ENCODE measurements around the gene PRICKLE1. TPM values are rescaled to one million over a fixed set of nuclear protein-coding genes. Genes with fewer than 3 reads are reported as not detected.

PRICKLE1 gene
- total RNA-seq, 6 experiments from 2014 or later: 3.7 to 10.0 (median 8.6) TPM

DNA sequence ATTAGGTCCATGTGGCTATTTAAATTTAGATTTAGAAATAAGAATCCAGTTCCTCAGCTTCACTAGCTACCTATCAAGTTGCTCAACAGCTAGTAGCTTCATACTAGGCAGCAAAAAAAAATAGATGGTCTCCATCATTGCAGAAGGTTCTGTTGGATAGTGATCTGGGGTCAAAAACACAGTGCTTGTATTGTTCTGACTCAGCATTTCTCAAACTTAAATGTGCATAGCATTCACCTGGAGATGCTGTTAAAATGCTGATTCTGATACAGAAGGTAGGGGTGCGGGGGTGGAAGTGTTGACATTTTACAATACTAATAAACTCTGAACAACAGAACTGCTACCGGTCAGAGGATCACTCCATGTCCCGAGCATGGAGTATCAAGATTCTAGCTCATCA, 51.3 kb downstream of the PRICKLE1 start:
- Mint-ChIP-seq H3K4me1 (ENCODE audit: low read depth) (no peaks in the 10 kb centered on the region), H3K4me3 (no peak overlapping the region), H3K27ac (no peak overlapping the region), H3K36me3 (ENCODE audit: low read depth) (no peaks in the 10 kb centered on the region), H3K27me3 (ENCODE audit: insufficient read depth) (peaks cover 4% of the 10 kb centered on the region), H3K9me3 (no peaks in the 10 kb centered on the region)
- no peak for DNase-seq
- TF ChIP-seq, protein P1, sequence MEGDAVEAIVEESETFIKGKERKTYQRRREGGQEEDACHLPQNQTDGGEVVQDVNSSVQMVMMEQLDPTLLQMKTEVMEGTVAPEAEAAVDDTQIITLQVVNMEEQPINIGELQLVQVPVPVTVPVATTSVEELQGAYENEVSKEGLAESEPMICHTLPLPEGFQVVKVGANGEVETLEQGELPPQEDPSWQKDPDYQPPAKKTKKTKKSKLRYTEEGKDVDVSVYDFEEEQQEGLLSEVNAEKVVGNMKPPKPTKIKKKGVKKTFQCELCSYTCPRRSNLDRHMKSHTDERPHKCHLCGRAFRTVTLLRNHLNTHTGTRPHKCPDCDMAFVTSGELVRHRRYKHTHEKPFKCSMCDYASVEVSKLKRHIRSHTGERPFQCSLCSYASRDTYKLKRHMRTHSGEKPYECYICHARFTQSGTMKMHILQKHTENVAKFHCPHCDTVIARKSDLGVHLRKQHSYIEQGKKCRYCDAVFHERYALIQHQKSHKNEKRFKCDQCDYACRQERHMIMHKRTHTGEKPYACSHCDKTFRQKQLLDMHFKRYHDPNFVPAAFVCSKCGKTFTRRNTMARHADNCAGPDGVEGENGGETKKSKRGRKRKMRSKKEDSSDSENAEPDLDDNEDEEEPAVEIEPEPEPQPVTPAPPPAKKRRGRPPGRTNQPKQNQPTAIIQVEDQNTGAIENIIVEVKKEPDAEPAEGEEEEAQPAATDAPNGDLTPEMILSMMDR (IDR thresholded peaks at IDR 0.05): no peak

DNA sequence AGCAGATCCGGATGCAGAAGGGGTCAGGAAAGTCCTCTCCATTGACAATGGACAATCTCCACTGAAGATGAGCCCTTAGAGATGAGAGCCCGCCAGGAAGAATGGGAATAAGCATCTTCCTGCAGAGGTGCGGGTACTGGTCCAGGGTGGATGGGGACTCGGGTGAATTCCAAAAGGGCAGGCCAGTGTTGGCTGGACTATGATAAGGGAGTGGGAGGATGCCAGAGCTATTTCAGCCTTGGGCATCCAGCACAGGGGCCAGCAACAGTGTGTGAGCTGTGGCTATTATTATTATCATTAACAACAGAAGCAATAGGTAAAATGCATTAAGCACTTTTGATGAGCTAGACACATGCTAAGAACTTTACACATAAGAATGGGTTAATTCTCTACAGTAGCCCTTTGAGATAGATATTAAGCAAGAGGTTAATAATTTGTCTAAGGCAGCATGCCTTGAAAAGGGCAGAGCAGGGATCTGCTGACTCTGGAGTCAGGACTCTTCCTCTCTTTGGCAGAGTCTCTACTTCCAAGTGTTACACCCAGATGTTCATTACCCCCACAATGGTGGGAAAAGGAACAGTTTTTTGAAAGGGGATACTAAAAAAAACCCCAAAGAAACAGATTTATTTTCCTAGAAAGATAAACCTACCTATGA, 55.2 kb downstream of the PRICKLE1 start:
- Mint-ChIP-seq H3K36me3 (ENCODE audit: low read depth) (no peaks in the 10 kb centered on the region), H3K4me1 (ENCODE audit: low read depth) (no peaks in the 10 kb centered on the region), H3K27ac (no peak overlapping the region), H3K4me3 (no peak overlapping the region), H3K9me3 (no peaks in the 10 kb centered on the region), H3K27me3 (ENCODE audit: insufficient read depth) (peaks cover 4% of the 10 kb centered on the region)
- DNase-seq: no peak
- TF ChIP-seq, protein P1 (IDR thresholded peaks at IDR 0.05): no peak

DNA sequence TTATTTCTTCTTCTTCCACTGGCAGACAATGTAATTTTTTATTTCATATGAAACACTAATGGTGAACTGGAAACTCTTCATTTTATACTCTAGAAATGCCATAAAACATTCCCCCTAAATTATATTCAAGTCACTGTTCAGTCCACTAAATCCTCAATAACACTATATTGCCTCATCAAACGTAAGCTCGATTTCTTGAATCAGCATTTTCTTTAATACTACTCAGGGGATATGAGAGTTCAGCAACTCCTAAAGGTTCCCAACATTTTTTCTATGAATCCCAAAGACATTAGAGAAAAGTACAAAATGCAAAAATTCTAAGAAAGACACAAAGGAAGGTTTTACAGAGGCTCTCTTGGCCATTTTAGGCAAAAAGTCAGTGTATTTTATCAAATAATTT, 59.3 kb downstream of the PRICKLE1 start:
- no peak for DNase-seq
- Mint-ChIP-seq H3K4me3 (no peak overlapping the region), H3K4me1 (ENCODE audit: low read depth) (no peaks in the 10 kb centered on the region), H3K27ac (no peak overlapping the region), H3K9me3 (no peaks in the 10 kb centered on the region), H3K27me3 (ENCODE audit: insufficient read depth) (peaks cover 2% of the 10 kb centered on the region), H3K36me3 (ENCODE audit: low read depth) (no peaks in the 10 kb centered on the region)
- TF ChIP-seq, protein P1 (IDR thresholded peaks at IDR 0.05): no peak

DNA sequence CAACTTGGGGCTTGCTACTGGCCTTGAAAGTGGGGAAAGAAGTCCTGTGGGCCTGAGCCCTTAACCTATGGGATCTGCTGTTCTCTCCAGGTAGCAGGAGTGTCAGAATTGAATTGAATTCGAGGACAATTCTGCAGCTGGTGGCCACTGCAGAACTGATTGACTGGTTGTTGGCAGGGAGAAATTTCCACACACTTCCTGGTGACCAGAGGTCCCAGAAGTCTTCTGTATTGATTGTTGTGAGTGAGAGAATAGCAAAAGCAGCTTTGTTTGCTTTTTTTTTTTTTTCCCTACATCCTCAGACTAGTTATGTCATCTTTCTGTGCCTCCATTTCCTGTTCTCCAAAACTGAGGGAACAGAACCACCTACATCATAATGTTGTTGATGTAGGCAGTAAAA, 64.1 kb downstream of the PRICKLE1 start:
- DNase-seq: no peak
- Mint-ChIP-seq H3K27me3 (ENCODE audit: insufficient read depth) (peaks cover 2% of the 10 kb centered on the region; the same call in 1 of the 2 replicates), H3K9me3 (no peaks in the 10 kb centered on the region), H3K4me1 (ENCODE audit: low read depth) (no peaks in the 10 kb centered on the region), H3K36me3 (ENCODE audit: low read depth) (no peaks in the 10 kb centered on the region), H3K27ac (no peak overlapping the region), H3K4me3 (no peak overlapping the region)
- TF ChIP-seq, protein P1 (IDR thresholded peaks at IDR 0.05): no peak

DNA sequence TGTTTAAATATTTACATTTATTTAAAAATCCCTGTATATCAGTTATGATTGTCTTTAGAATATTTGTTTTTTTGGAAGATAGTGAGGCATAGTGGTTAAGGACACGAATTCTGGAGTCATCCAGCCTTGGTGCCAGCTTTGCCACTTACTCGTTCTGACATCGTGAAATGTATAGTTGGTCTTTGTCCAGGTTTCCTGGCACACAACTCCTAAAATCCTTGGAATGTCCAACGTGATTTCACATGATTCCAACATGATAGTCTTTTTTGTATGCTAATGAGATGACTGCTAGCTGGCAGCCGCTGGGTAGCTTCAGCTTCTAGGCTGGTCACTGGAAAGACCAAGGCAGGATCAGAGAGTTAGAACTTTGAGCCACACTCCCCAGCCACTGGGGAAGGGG, 64.8 kb downstream of the PRICKLE1 start:
- no peaks in the 10 kb centered on the region for H3K4me1 Mint-ChIP-seq (ENCODE audit: low read depth)
- no peak overlapping the region for H3K4me3 Mint-ChIP-seq
- no peaks in the 10 kb centered on the region for H3K9me3 Mint-ChIP-seq
- peaks cover 2% of the 10 kb centered on the region; the same call in 1 of the 2 replicates for H3K27me3 Mint-ChIP-seq (ENCODE audit: insufficient read depth)
- H3K27ac Mint-ChIP-seq: no peak overlapping the region
- DNase-seq: no peak
- no peaks in the 10 kb centered on the region for H3K36me3 Mint-ChIP-seq (ENCODE audit: low read depth)
- TF ChIP-seq, protein P1 (IDR thresholded peaks at IDR 0.05): no peak

Data from HFFc6 (cell line).